H1 (cell line): ENCODE data around the gene STX2. TPM values are rescaled to one million over a fixed set of nuclear protein-coding genes. Genes with fewer than 3 reads are reported as not detected.

Experiments used
- CHD1 ChIP-seq: IDR thresholded peaks from 2 replicates; pipeline ENCODE4 v1.6.1; 2012; ENCODE audit warnings: low read depth, low read length, improper control_type of control experiment
- PHF8 ChIP-seq: fragments of 200-600 bp; sonication (generic); conservative IDR thresholded peaks from 2 replicates; pipeline ENCODE4 v1.7.1; 2012; ENCODE audit warnings: low read depth, mild to moderate bottlenecking, inconsistent platforms, low read length, moderate library complexity
- POLR2A ChIP-seq, 2 experiments: IDR thresholded peaks; 1 replicate in 1 of 2; 2 replicates in 1 of 2; pipeline ENCODE4 v1.6.1; 2011; ENCODE audit warnings: low read depth in 2 of 2, low read length in 2 of 2, mild to moderate bottlenecking in 2 of 2; ENCODE audit errors: control extremely low read depth in 1 of 2
- POLR2AphosphoS5 ChIP-seq: IDR thresholded peaks from 2 replicates; pipeline ENCODE4 v1.6.1; 2011; ENCODE audit warnings: low read depth, low read length
- RNF2 ChIP-seq: fragments of 200-900, 300-1000 bp; sonication (generic); IDR thresholded peaks from 2 replicates; pipeline ENCODE4 v1.7.1; 2016; ENCODE audit warnings: borderline replicate concordance, low read depth, mild to moderate bottlenecking, antibody characterized with exemption, low read length; ENCODE audit not compliant: poor library complexity, severe bottlenecking; ENCODE audit errors: missing control alignments
- TAF1 ChIP-seq: IDR thresholded peaks from 2 replicates; pipeline ENCODE4 v1.6.1; 2011; ENCODE audit warnings: mild to moderate bottlenecking, low read depth, low read length
- TBP ChIP-seq: IDR thresholded peaks from 2 replicates; pipeline ENCODE4 v1.6.1; 2011; ENCODE audit warnings: low read depth, low read length, improper control_type of control experiment
- polyA plus RNA-seq, 7 experiments: library from polyadenylated mRNA; depleted of rRNA in 3 of 7; stranded (reverse) in 5 of 7; unstranded in 2 of 7; fragments of >200 nt in 5 of 7; fragments of 200-250 nt in 2 of 7; gene quantifications; 1 replicate in 5 of 7; 2 replicates in 1 of 7; 4 replicates in 1 of 7; pipeline versions ENCODE4 v1.2.1 to v1.2.3, GENCODE V29; 2011 to 2013; ENCODE audit warnings: missing spikeins in 2 of 7, mixed read lengths in 2 of 7
- total RNA-seq: library from RNA; stranded (reverse); fragmentation: NEBNext Ultra II Directional; extraction: Animal tissue kit (Norgen Biotek cat#: 25700); gene quantifications from 2 replicates; pipeline ENCODE4 v1.2.1, GENCODE V29; 2021
- TF ChIP-seq, protein P1 (sequence below): IDR thresholded peaks from 2 replicates; pipeline ENCODE4 v1.6.1; 2011; ENCODE audit warnings: low read depth, mild to moderate bottlenecking, low read length; ENCODE audit not compliant: insufficient read depth

The STX2 gene
- total and polyA plus RNA-seq, 2 of the 8 experiments (the other 6 are each of a cell fraction or from before 2014, with no cell fraction given): 20.0 to 26.3 TPM

DNA sequence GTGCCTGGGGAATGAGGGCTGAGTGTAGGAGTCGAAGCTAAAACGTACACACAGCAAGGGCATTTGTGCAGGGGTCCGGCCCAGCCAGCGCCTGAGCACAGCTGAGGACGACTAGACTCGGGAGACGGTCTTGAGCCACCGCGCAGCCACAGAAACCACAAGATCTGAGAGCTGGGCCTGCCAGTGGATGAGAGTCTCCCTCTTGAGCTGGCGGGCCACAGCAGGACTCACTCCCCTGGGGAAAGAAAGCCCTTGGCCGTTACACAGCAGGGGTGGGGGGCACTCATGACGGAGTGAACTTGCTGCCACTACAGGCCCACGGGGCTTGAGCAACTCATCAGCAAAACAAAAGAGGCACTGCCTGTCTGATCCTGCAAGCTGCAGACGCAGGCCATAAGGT lies 23.0 kb downstream of the STX2 start (continued):
- TF ChIP-seq POLR2A (IDR thresholded peaks at IDR 0.05; ENCODE audit: control extremely low read depth in 1 of 2, low read depth in 2 of 2, low read length in 2 of 2) (no peak), RNF2 (no peak), CHD1 (no peak), POLR2AphosphoS5 (no peak), PHF8 (no peak), TAF1 (no peak), TBP (no peak)
- TF ChIP-seq, protein P1, sequence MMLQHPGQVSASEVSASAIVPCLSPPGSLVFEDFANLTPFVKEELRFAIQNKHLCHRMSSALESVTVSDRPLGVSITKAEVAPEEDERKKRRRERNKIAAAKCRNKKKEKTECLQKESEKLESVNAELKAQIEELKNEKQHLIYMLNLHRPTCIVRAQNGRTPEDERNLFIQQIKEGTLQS: no peak
- TF ChIP-seq, all 59 proteins: peak for 0
